Endodermal cell (in vitro differentiated cells): ENCODE data around the gene SPAG6. TPM values are rescaled to one million over a fixed set of nuclear protein-coding genes. Genes with fewer than 3 reads are reported as not detected.

Source experiments
- DNase-seq: peaks from one replicate; pipeline ENCODE4 v3.0.0-alpha.2; 2017
- H3K27ac ChIP-seq: 2 replicates; pipeline ENCODE4 v1.5.1; 2013; ENCODE audit warnings: mild to moderate bottlenecking, low read depth, low read length, moderate library complexity
- H3K27me3 ChIP-seq: 2 replicates; pipeline ENCODE4 v1.6.1; 2013; ENCODE audit warnings: mild to moderate bottlenecking, low read length, moderate library complexity; ENCODE audit not compliant: insufficient read depth, control insufficient read depth, poor library complexity, severe bottlenecking
- H3K36me3 ChIP-seq: 2 replicates; pipeline ENCODE4 v1.7.0; 2013; ENCODE audit warnings: mild to moderate bottlenecking, low read length, moderate library complexity; ENCODE audit not compliant: control insufficient read depth, insufficient read depth
- H3K4me1 ChIP-seq: one replicate; pipeline ENCODE4 v1.7.0; 2013; ENCODE audit warnings: low read length; ENCODE audit not compliant: control insufficient read depth, insufficient read depth
- H3K4me3 ChIP-seq: 2 replicates; pipeline ENCODE4 v1.5.1; 2013; ENCODE audit warnings: mild to moderate bottlenecking, low read length, moderate library complexity
- H3K9ac ChIP-seq: 2 replicates; pipeline ENCODE4 v1.6.1; 2013; ENCODE audit warnings: mild to moderate bottlenecking, low read length, moderate library complexity; ENCODE audit not compliant: poor library complexity, severe bottlenecking; ENCODE audit errors: extremely low read depth
- H3K9me3 ChIP-seq: 2 replicates; pipeline ENCODE4 v1.6.1; 2013; ENCODE audit warnings: mild to moderate bottlenecking, low read length, moderate library complexity; ENCODE audit not compliant: control insufficient read depth
- H3K27ac Mint-ChIP-seq: 2 replicates; pipeline ENCODE4 v1.8.0; 2020; ENCODE audit warnings: mixed read lengths
- H3K27me3 Mint-ChIP-seq: 2 replicates; pipeline ENCODE4 v1.8.0; 2021; ENCODE audit warnings: mild to moderate bottlenecking, mixed read lengths; ENCODE audit not compliant: insufficient read depth
- H3K36me3 Mint-ChIP-seq: 2 replicates; pipeline ENCODE4 v1.8.0; 2020; ENCODE audit warnings: low read depth, mixed read lengths
- H3K4me1 Mint-ChIP-seq: 2 replicates; pipeline ENCODE4 v1.8.0; 2020; ENCODE audit warnings: mixed read lengths
- H3K4me3 Mint-ChIP-seq: 2 replicates; pipeline ENCODE4 v1.8.0; 2020; ENCODE audit warnings: mild to moderate bottlenecking, moderate library complexity, mixed read lengths
- H3K9me3 Mint-ChIP-seq: 2 replicates; pipeline ENCODE4 v1.8.0; 2020; ENCODE audit warnings: mild to moderate bottlenecking, mixed read lengths
- WGBS, 2 experiments: methylation state at CpG; one replicate each; pipeline versions ENCODE4 v1.1.5 to v1.1.7; 2013; ENCODE audit warnings: missing lambda C conversion rate in 2 of 2, mixed read lengths in 1 of 2; ENCODE audit not compliant: insufficient coverage in 1 of 2, insufficient read length in 1 of 2; 5-methylcytosine and 5-hydroxymethylcytosine counted together
- total RNA-seq, 2 donors: library from RNA; stranded (reverse); fragmentation: NEBNext Ultra II Directional in 1 of 2; extraction: Animal tissue kit (Norgen Biotek cat#: 25700) in 1 of 2; gene quantifications; 2 replicates in 1 of 2; 3 replicates in 1 of 2; pipeline ENCODE4 v1.2.1, GENCODE V29; 2021
- TF ChIP-seq, protein P1 (sequence below): fragments of 200-600 bp; sonication (generic); conservative IDR thresholded peaks from 2 replicates; pipeline ENCODE4 v1.5.0; 2021; ENCODE audit warnings: antibody characterized with exemption, mild to moderate bottlenecking

SPAG6 gene
- total RNA-seq, 2 donors from 2014 or later = 1.1 to 2.1 TPM

DNA sequence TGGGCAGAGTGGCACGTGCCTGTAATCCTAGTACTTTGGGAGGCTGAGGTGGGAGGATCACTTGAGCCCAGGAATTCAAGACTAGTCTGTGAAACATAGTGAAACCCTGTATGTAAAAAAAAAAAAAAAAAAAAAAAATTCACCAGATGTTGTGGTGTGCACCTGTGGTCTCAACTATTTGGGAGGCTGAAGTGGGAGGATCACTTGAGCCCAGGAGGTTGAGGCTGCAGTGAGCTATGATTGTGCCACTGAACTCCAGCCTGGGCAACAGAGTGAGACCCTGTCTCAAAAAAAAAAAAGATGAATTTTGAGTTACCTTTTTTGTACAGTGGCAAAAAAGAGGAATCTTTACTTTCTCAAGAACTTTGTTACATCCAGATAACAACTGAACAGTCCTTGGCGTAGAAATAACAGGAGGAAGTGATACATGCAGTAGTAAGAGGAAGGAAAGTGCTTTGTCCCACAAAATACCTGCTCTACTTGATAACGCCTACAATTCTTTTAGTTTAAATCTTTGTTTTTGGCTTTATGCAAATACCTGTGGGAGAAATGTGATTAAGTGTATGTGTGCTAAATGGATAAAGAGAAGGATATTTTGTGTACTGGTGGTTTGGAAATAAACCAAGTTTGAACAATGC lies 29.3 kb downstream of the SPAG6 start:
- Histone ChIP-seq H3K27me3 (no peaks in the 10 kb centered on the region), H3K4me1 (no peaks in the 10 kb centered on the region), H3K9ac (no peak overlapping the region), H3K9me3 (no peaks in the 10 kb centered on the region), H3K4me3 (no peak overlapping the region), H3K27ac (no peak overlapping the region), H3K36me3 (no peaks in the 10 kb centered on the region)
- no peaks in the 10 kb centered on the region for H3K36me3 Mint-ChIP-seq
- H3K27ac Mint-ChIP-seq = no peak overlapping the region
- H3K4me3 Mint-ChIP-seq = no peak overlapping the region
- no peaks in the 10 kb centered on the region for H3K4me1 Mint-ChIP-seq
- H3K9me3 Mint-ChIP-seq = no peaks in the 10 kb centered on the region
- TF ChIP-seq, protein P1, sequence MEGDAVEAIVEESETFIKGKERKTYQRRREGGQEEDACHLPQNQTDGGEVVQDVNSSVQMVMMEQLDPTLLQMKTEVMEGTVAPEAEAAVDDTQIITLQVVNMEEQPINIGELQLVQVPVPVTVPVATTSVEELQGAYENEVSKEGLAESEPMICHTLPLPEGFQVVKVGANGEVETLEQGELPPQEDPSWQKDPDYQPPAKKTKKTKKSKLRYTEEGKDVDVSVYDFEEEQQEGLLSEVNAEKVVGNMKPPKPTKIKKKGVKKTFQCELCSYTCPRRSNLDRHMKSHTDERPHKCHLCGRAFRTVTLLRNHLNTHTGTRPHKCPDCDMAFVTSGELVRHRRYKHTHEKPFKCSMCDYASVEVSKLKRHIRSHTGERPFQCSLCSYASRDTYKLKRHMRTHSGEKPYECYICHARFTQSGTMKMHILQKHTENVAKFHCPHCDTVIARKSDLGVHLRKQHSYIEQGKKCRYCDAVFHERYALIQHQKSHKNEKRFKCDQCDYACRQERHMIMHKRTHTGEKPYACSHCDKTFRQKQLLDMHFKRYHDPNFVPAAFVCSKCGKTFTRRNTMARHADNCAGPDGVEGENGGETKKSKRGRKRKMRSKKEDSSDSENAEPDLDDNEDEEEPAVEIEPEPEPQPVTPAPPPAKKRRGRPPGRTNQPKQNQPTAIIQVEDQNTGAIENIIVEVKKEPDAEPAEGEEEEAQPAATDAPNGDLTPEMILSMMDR = no peak
- no peak for DNase-seq
- 96% methylated on average over 3 of the region's 3 CpGs; no CpG with 5 or more reads in 1 of the 2 experiments for WGBS, 2 experiments
- H3K27me3 Mint-ChIP-seq = no peaks in the 10 kb centered on the region

DNA sequence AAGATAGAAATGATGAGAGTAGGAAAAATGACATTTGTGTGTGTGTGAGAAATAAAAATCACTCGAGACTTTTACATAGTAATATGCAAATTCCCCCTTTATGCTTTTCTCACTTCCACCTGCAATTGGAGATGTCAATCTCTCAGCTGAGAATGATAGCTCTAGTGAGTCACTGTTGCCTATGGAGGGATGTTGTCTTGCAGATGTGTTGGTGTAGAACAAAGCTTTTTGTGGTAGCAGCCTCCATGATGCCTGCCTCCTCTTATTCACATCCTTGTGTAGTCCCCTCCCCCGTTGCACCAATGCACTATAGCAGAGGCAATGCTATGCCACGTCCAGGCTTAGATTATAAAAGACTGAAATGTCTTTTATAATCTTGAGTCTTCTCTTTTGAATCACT lies 33.8 kb downstream of the SPAG6 start:
- H3K36me3 Mint-ChIP-seq = no peaks in the 10 kb centered on the region
- no peaks in the 10 kb centered on the region for H3K27me3 ChIP-seq
- DNase-seq = no peak

DNA sequence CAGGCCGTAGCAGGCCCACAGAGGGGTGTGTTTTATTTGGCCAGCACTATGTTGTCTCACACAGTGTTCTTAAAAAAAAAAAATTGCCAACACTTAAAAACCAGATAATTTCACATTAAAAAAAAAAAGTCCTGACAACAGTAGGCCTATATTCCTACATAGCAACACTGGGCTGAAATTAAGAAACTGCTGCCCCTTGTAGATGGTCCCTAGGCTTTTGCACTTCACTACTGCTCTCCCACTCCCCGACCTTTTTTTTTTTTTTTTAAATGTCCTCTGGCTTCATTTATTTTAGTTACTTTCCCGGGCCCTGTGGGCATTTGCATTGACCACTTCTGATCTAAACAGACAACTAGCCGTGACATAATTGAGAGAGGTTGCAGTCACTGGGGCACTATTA lies 36.0 kb downstream of the SPAG6 start:
- no peak for DNase-seq
- Histone ChIP-seq H3K27ac (no peak overlapping the region), H3K4me3 (no peak overlapping the region), H3K9me3 (no peaks in the 10 kb centered on the region), H3K27me3 (no peaks in the 10 kb centered on the region), H3K9ac (no peak overlapping the region), H3K4me1 (no peaks in the 10 kb centered on the region), H3K36me3 (no peaks in the 10 kb centered on the region)
- TF ChIP-seq, protein P1 = no peak
- H3K4me1 Mint-ChIP-seq = no peaks in the 10 kb centered on the region
- no peaks in the 10 kb centered on the region for H3K27me3 Mint-ChIP-seq
- H3K9me3 Mint-ChIP-seq = no peaks in the 10 kb centered on the region
- no peak overlapping the region for H3K27ac Mint-ChIP-seq
- WGBS, 2 experiments = 77% methylated on average over 4 of the region's 4 CpGs; no CpG with 5 or more reads in 1 of the 2 experiments
- H3K36me3 Mint-ChIP-seq = no peaks in the 10 kb centered on the region
- no peak overlapping the region for H3K4me3 Mint-ChIP-seq

More for the DNA sequence above, 33.8 kb downstream of the SPAG6 start:
- WGBS, 2 experiments = 70 to 76% methylated on average over 2 to 3 of the region's 3 CpGs
- TF ChIP-seq, protein P1 = no peak
- Histone ChIP-seq H3K9me3 (no peaks in the 10 kb centered on the region), H3K4me3 (no peak overlapping the region), H3K27ac (no peak overlapping the region), H3K4me1 (no peaks in the 10 kb centered on the region), H3K36me3 (no peaks in the 10 kb centered on the region), H3K9ac (no peak overlapping the region)
- Mint-ChIP-seq H3K9me3 (no peaks in the 10 kb centered on the region), H3K27ac (no peak overlapping the region), H3K4me3 (no peak overlapping the region), H3K27me3 (no peaks in the 10 kb centered on the region), H3K4me1 (no peaks in the 10 kb centered on the region)
